Loucy (cell line): ENCODE results near the gene MYO10.

Experiments
- H2AFZ ChIP-seq: fragments of 200-600 bp; sonication (generic); 2 replicates; pipeline ENCODE4 v1.6.0; 2016; ENCODE audit warnings: antibody characterized with exemption, mild to moderate bottlenecking, low read length, moderate library complexity
- H3F3A ChIP-seq: fragments of 200-600 bp; 2 replicates; pipeline ENCODE4 v1.6.0; 2016; ENCODE audit warnings: antibody characterized with exemption, low read depth, mild to moderate bottlenecking
- H3K27me3 ChIP-seq: fragments of 200-600 bp; sonication (generic); 2 replicates; pipeline ENCODE4 v1.6.1; 2014; ENCODE audit warnings: low read length, mild to moderate bottlenecking; ENCODE audit not compliant: insufficient read depth, poor library complexity, severe bottlenecking
- H3K36me3 ChIP-seq: fragments of 200-600 bp; sonication (generic); 2 replicates; pipeline ENCODE4 v1.6.1; 2016; ENCODE audit warnings: low read length; ENCODE audit not compliant: insufficient read depth
- H3K4me1 ChIP-seq: fragments of 200-600 bp; sonication (generic); 2 replicates; pipeline ENCODE4 v1.5.1; 2014; ENCODE audit warnings: low read length, mild to moderate bottlenecking; ENCODE audit not compliant: insufficient read depth, poor library complexity, severe bottlenecking
- H3K4me2 ChIP-seq: fragments of 200-600 bp; sonication (generic); 2 replicates; pipeline ENCODE4 v1.6.0; 2014; ENCODE audit warnings: antibody characterized with exemption, low read length, low read depth, mild to moderate bottlenecking; ENCODE audit not compliant: poor library complexity, severe bottlenecking
- H3K4me3 ChIP-seq: fragments of 200-600 bp; sonication (generic); 2 replicates; pipeline ENCODE4 v1.5.1; 2014; ENCODE audit warnings: low read length, mild to moderate bottlenecking, mixed read lengths; ENCODE audit not compliant: poor library complexity, severe bottlenecking
- H3K79me2 ChIP-seq: fragments of 200-600 bp; sonication (generic); 2 replicates; pipeline ENCODE4 v1.6.1; 2014; ENCODE audit warnings: low read length; ENCODE audit not compliant: insufficient read depth
- H3K9ac ChIP-seq: fragments of 200-600 bp; sonication (generic); 2 replicates; pipeline ENCODE4 v1.6.0; 2014; ENCODE audit warnings: mild to moderate bottlenecking, low read depth, low read length, moderate library complexity; ENCODE audit not compliant: poor library complexity, severe bottlenecking
- H3K9me2 ChIP-seq: fragments of 200-600 bp; sonication (generic); replicated peaks from 2 replicates; pipeline ENCODE4 v1.6.1; 2016; ENCODE audit warnings: low read depth, low read length, mixed read lengths
- H3K9me3 ChIP-seq: fragments of 200-600 bp; sonication (generic); 2 replicates; pipeline ENCODE4 v1.6.1; 2014; ENCODE audit warnings: mild to moderate bottlenecking, antibody characterized with exemption, low read length, low read depth; ENCODE audit not compliant: insufficient read depth
- H4K20me1 ChIP-seq: fragments of 200-600 bp; sonication (generic); 2 replicates; pipeline ENCODE4 v1.6.0; 2014; ENCODE audit warnings: antibody characterized with exemption, low read length, mild to moderate bottlenecking; ENCODE audit not compliant: insufficient read depth, poor library complexity, severe bottlenecking
- CTCF ChIP-seq: fragments of 200-600 bp; sonication (generic); conservative IDR thresholded peaks from 2 replicates; pipeline ENCODE4 v1.5.1; 2014; ENCODE audit warnings: mild to moderate bottlenecking, antibody characterized with exemption, low read length
- EZH2phosphoT487 ChIP-seq: fragments of 200-600 bp; IDR thresholded peaks from 2 replicates; pipeline ENCODE4 v1.6.1; 2018; ENCODE audit warnings: antibody characterized with exemption, mild to moderate bottlenecking, moderate library complexity, borderline replicate concordance

The MYO10 gene

GRCh38 chr5:16970826-16971225, 34.7 kb upstream of the MYO10 start:
- Histone ChIP-seq H3K4me1 (no peaks in the 10 kb centered on the region), H3K9me2 (no peaks in the 10 kb centered on the region), H3K79me2 (no peaks in the 10 kb centered on the region), H3K4me3 (no peak overlapping the region), H3K9ac (no peak overlapping the region), H3K9me3 (no peaks in the 10 kb centered on the region; the same call in 1 of the 2 replicates), H3K36me3 (no peaks in the 10 kb centered on the region), H3K27me3 (no peaks in the 10 kb centered on the region), H4K20me1 (no peaks in the 10 kb centered on the region), H3F3A (no peaks in the 10 kb centered on the region), H3K4me2 (no peak overlapping the region), H2AFZ (no peak overlapping the region)
- TF ChIP-seq EZH2phosphoT487, result no peak
- TF ChIP-seq CTCF, result no peak

- Histone ChIP-seq H3K9ac (no peak overlapping the region), H3K4me2 (no peak overlapping the region), H3K9me3 (no peaks in the 10 kb centered on the region; the same call in 1 of the 2 replicates), H3F3A (no peaks in the 10 kb centered on the region), H3K79me2 (no peaks in the 10 kb centered on the region), H3K4me3 (no peak overlapping the region), H4K20me1 (no peaks in the 10 kb centered on the region), H3K27me3 (no peaks in the 10 kb centered on the region), H3K4me1 (no peaks in the 10 kb centered on the region), H3K36me3 (no peaks in the 10 kb centered on the region), H3K9me2 (no peaks in the 10 kb centered on the region), H2AFZ (no peak overlapping the region)
- TF ChIP-seq EZH2phosphoT487, result no peak
- no peak for TF ChIP-seq CTCF
Measured at GRCh38 chr5:16970260-16970659, 34.2 kb upstream of the MYO10 start.

- Histone ChIP-seq H4K20me1 (no peaks in the 10 kb centered on the region), H3K4me2 (no peak overlapping the region), H3K9ac (no peak overlapping the region), H2AFZ (no peak overlapping the region), H3K36me3 (no peaks in the 10 kb centered on the region), H3K4me1 (no peaks in the 10 kb centered on the region), H3F3A (no peaks in the 10 kb centered on the region), H3K79me2 (no peaks in the 10 kb centered on the region), H3K9me3 (no peaks in the 10 kb centered on the region), H3K9me2 (no peaks in the 10 kb centered on the region), H3K27me3 (no peaks in the 10 kb centered on the region), H3K4me3 (no peak overlapping the region)
- TF ChIP-seq EZH2phosphoT487 (no peak), CTCF (no peak)
Measured at GRCh38 chr5:16965581-16965980, 29.5 kb upstream of the MYO10 start.
